GM12874 (cell line): ENCODE data around the gene PHACTR2.

Experiments used
- CTCF ChIP-seq: IDR thresholded peaks from 2 replicates; pipeline ENCODE4 v1.5.1; 2011; ENCODE audit warnings: low read depth, mild to moderate bottlenecking, control low read depth, low read length, moderate library complexity; ENCODE audit not compliant: insufficient read depth

Gene PHACTR2

GRCh38 chr6:143647732-143648131 lies 30.0 kb upstream of the PHACTR2 start:
- TF ChIP-seq CTCF, result no peak

- no peak for TF ChIP-seq CTCF
These were observed 24.9 kb upstream of the PHACTR2 start for GRCh38 chr6:143652841-143653331.

- no peak for TF ChIP-seq CTCF
These were observed 22.2 kb upstream of the PHACTR2 start for GRCh38 chr6:143655541-143655940.

GRCh38 chr6:143656026-143656425 lies 21.7 kb upstream of the PHACTR2 start:
- TF ChIP-seq CTCF, result no peak

GRCh38 chr6:143657809-143658208 lies 20.0 kb upstream of the PHACTR2 start:
- TF ChIP-seq CTCF, result no peak

GRCh38 chr6:143664171-143664570 lies 13.6 kb upstream of the PHACTR2 start:
- no peak for TF ChIP-seq CTCF

- TF ChIP-seq CTCF, result no peak
These were observed 4.1 kb upstream of the PHACTR2 start for GRCh38 chr6:143673669-143674068.
